RPMI8226 (cell line): ENCODE results near the gene FAM219A.
A peak's percentile ranks its signal among the peaks of the same experiment; 100 is the strongest.

Experiments
- DNase-seq: peaks from one replicate; pipeline ENCODE4 v3.0.0-alpha.2; 2015

FAM219A gene, protein sequence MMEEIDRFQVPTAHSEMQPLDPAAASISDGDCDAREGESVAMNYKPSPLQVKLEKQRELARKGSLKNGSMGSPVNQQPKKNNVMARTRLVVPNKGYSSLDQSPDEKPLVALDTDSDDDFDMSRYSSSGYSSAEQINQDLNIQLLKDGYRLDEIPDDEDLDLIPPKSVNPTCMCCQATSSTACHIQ

DNA sequence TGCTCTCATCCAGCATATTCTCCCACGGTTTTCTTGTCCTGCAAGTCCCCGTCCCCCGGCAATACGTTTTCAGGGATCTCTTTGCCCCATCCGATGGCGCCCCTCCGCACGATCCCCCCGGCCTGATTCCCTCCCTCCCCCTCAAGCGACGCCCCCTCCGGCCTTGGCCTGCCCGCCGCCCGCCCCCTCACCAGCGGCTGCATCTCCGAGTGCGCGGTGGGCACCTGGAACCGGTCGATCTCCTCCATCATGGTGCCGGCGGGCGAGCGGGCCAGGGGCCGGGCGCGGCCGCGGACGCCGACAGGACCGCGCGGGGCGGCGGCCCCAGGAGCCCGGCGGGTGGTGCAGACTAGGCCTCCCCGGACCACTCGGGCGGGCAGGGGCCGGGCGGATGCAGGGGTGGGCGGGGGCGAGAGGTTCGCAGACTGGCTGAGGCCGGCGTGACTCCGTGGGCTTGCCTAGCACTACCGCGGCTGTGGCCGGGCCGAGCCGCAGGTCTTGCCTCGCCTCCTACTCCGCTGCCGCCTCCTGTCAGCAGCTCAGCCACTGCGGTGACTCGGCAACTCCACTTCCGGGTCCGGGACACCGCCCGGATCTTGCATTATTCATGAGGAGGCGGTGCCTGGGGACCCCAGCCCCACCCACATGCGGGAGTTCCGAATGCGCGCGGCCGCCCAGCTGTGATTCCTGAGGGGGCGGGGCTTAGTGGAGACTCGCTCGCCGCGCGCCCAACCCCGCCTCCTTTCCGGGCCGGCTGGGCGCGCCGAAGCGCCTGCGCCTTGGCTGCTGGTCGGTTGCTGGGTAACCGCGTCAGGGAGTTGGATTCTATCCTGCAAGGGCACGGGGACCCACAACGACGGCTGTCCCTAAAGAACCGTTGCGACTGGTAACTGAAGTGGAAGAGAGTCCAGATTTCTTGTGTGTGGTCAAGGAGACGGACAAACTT, at the start of gene FAM219A, which contains the start of gene DNAI1:
FAM219A (minus strand) TSS at position 558 of the 946 bp plus-strand sequence; CDS start at position 251, 307 bp downstream.
DNAI1 (plus strand) TSS at position 793 of the 946 bp plus-strand sequence. CDS start 201 bp downstream, outside the sequence.
- peak; percentile 98 for DNase-seq

DNA sequence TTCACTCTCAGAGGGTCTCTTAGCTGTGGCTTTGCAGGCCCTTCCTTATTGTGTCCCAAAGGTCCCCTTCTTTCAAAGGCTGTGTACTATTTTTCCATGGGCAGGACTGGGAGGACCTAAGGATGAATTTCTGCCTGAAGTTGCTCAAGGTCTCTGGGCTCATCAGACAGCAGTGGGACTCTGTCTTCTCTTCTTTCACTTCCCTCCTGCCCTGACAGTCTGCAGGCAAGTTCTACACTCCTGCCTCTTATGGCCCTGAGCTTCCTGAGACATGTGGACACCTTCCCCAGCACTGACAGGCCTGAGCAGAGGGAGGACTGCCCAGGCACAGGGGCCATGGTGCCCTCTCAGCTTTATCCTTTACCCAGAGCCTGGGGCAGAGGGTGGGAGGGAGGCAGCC, 49.6 kb upstream of the FAM219A start:
- no peak for DNase-seq

- no peak for DNase-seq
These were observed 49.2 kb upstream of the FAM219A start for GRCh38 chr9:34507556-34507955.

- no peak for DNase-seq
These were observed 48.3 kb upstream of the FAM219A start for GRCh38 chr9:34506623-34507022.

DNA sequence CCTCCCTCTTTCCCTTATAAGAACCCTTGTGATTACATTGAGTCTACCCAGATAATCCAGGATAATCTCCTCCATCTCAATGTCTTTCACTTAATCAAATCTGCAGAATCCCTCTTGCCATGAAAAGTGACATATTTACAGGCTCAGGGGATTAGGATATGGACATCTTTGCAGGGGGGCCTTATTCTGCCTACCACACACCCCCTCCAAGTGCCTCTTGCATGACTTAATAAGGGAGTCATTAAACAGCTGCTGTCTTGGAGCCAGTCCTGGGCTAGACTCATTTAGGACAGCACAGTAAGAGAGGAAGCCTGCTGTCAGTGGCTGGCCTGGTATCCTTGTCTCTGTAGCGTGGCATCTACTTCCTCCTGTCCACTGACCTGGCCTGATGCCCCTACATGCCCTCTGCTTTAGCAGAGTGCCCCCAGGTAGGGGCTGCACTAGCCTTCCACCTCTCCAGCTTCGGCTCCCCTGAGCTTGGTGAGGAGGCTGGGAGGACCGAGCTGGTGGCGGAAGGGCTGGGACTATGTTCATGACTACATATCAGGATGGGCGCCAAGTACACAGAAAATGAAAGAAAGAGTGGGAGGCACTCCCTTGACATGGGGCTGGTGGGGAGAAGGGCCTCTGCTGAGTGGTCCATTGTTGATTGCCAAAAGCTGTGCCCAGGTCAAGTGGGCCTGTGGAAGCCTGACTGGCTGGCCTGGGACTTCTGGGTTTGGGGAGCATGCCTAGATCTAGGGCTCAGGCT, 47.2 kb upstream of the FAM219A start:
- no peak for DNase-seq

- no peak for DNase-seq
These were observed 45.0 kb upstream of the FAM219A start for GRCh38 chr9:34503406-34503805.

GRCh38 chr9:34502891-34503290, 44.5 kb upstream of the FAM219A start:
- DNase-seq, result no peak

GRCh38 chr9:34502471-34502870, 44.1 kb upstream of the FAM219A start:
- no peak for DNase-seq

GRCh38 chr9:34501889-34502425, 43.6 kb upstream of the FAM219A start:
- no peak for DNase-seq

- no peak for DNase-seq
These were observed 43.0 kb upstream of the FAM219A start for GRCh38 chr9:34501372-34501771.

- peak; percentile 59 for DNase-seq
These were observed 42.4 kb upstream of the FAM219A start for GRCh38 chr9:34500623-34501267.

DNA sequence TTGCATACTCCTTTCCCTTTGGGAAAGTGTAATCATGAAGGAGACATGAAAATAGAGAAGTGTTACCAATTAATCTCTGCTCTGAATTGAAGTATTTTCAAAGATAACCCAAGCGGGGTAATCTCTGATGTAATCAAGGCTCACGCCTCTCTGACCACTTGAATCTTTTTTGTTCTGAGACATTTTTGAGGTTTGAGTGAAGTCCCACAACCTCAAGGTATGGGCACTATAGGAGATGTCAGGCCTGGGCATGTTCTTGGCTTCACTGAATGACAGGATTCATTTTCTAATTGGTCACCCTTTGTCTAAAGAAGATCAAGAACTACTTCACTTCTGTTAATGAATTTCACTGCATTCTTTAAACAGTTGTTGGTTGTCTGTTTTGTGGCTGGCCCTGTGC, 40.7 kb upstream of the FAM219A start:
- no peak for DNase-seq

DNA sequence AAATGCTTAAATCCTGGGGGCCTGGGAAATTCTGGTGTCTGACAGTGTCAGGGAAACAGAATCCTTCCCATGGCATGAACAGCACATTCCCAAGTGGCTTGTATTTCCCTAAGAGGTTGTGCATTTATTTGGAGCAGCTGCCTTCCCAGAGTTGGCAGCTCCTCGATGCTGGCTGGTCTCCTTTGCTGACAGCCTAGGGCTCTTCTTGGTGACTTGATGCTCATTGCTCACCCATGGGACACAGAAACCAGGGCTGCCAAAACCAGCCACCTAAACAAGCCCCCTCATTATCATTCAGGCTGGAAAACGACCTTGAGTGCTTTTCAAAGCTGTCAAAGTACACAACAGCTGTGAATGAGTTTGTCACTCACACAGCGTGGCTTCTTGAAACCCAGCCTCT, 40.2 kb upstream of the FAM219A start:
- DNase-seq, result no peak

DNA sequence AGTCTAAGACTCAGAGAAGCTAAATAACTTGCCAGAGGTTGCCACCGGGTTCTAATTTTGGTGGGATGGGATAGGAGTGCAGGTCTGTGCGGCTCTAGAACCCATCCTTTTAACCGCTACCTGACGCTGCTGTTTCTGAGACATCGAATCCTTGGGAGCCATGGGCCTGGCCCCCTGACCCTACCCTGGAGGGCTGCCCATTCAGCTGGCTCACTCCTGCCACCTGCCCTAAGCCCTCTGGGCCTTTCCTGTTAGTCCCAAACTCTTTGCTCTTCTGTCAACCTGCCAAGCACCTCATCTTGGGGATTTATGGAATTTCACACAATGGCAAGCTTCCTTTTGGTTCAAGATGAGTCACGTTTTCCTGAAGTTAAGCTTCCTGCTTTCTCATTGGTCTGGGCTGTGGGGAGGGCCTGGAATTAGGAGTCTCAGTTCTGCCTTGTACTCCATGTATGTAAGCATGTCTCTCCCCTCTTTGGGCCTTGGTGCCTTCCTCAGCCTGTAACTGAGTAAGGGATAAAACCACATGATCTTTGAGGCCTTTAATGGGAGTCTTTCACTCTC, 37.9 kb upstream of the FAM219A start:
- no peak for DNase-seq

DNA sequence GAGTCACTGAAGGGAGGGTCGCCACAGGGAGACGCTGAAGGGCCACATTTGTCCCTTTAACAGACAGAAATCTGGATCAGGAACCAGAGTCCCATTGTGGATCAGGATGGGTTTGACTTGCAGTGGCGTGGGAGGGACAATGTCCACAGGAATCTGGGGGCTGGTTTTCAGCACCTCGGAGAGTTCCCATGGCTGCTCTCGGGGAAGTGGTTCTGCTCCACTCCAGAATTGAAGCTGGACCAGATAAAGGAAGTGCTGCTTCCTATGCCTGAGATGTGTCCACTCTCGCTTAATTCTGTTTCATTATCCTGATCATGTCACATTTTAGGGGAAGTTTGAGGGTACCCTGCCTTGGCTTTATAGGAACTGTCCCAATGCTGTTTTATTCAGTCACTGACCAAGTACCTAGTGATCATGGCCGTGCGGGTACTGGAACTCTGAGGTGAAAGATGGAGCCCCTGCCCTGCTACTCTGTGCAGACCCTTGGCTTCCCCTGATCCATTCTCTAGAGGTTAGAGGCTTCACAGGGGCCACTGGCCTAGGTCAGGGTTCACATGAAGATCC, 35.7 kb upstream of the FAM219A start:
- DNase-seq, result peak; percentile 52

GRCh38 chr9:34492051-34492450, 33.7 kb upstream of the FAM219A start:
- no peak for DNase-seq

DNA sequence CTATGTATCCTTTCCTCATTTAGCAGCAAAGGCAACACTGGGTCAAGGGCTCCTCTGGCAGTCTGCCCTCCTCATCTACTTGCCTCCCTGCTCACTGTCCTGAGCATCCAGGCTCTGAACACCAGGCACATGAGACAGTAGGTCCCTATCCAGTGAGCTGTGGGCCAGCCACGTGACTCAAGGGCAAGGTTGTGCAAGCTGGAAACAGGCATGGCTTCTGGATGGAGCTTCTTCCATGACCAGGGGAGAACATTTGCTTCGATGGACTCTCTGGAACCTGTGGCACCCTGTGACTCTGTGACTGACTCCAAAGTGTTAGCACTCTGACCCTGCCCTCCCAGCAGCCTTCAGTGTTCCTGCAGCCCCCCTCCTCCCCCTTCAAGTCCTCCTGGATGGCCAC, 33.2 kb upstream of the FAM219A start:
- no peak for DNase-seq

GRCh38 chr9:34490760-34491159, 32.4 kb upstream of the FAM219A start:
- DNase-seq, result no peak

GRCh38 chr9:34490360-34490759, 32.0 kb upstream of the FAM219A start:
- DNase-seq, result no peak

DNA sequence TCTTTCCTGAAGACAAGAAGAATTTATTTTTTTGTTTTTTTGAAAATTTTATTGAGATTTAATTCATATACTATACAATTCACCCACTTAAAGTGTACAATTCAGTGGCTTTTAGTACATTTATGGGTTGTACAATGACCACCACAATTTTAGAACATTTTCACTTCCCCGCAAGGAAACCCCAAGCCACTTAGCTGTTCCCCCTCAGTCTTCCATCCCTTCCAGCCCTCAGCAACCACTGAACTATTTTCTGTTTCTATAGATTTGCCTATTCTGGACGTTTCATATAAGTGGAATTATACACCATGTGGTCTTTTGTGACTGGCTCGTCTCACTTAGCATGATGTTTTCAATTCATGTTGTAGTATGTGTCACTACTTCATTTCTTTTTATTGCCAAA, 28.2 kb upstream of the FAM219A start:
- no peak for DNase-seq

GRCh38 chr9:34485822-34486221, 27.5 kb upstream of the FAM219A start:
- no peak for DNase-seq

- DNase-seq, result no peak
These were observed 26.3 kb upstream of the FAM219A start for GRCh38 chr9:34484678-34485077.
